PFSK-1 (cell line): ENCODE data around the gene CABLES1.

ENCODE experiments used
- FOXP2 ChIP-seq: optimal IDR thresholded peaks from 2 replicates; pipeline ENCODE3; 2011; ENCODE audit warnings: borderline replicate concordance, control low read depth, inconsistent platforms; ENCODE audit not compliant: insufficient read depth; ENCODE audit errors: extremely low read length, extremely low read depth
- POLR2AphosphoS5 ChIP-seq: IDR thresholded peaks from 2 replicates; pipeline ENCODE4 v1.6.1; 2012; ENCODE audit warnings: low read depth, mild to moderate bottlenecking, control low read depth, low read length, moderate library complexity
- REST ChIP-seq, 2 experiments: IDR thresholded peaks; 2 replicates each; pipeline versions ENCODE4 v1.6.1 to v1.8.0; 2011 to 2012; ENCODE audit warnings: low read depth in 2 of 2, low read length in 2 of 2, control low read depth in 1 of 2, inconsistent platforms in 1 of 2, mild to moderate bottlenecking in 1 of 2, moderate library complexity in 1 of 2; ENCODE audit not compliant: insufficient read depth in 1 of 2
- SIN3A ChIP-seq: IDR thresholded peaks from 2 replicates; pipeline ENCODE4 v1.6.1; 2012; ENCODE audit warnings: mild to moderate bottlenecking, low read length, moderate library complexity, borderline replicate concordance; ENCODE audit not compliant: insufficient read depth
- TAF1 ChIP-seq: IDR thresholded peaks from 2 replicates; pipeline ENCODE4 v1.6.1; 2012; ENCODE audit warnings: low read length, control low read depth, borderline replicate concordance; ENCODE audit not compliant: insufficient read depth

Gene CABLES1

GRCh38 chr18:23211146-23211545 is 75.9 kb downstream of the CABLES1 start:
- TF ChIP-seq FOXP2 (no peak), TAF1 (no peak), REST (IDR thresholded peaks at IDR 0.05; ENCODE audit: insufficient read depth in 1 of 2, low read depth in 2 of 2, low read length in 2 of 2) (no peak), POLR2AphosphoS5 (no peak), SIN3A (no peak)

- no peak for TF ChIP-seq POLR2AphosphoS5
- TF ChIP-seq REST (IDR thresholded peaks at IDR 0.05; ENCODE audit: insufficient read depth in 1 of 2, low read depth in 2 of 2, low read length in 2 of 2): no peak
- no peak for TF ChIP-seq TAF1
- TF ChIP-seq SIN3A: no peak
- no peak for TF ChIP-seq FOXP2
Observed at GRCh38 chr18:23212161-23212560, 76.9 kb downstream of the CABLES1 start.

- TF ChIP-seq FOXP2: no peak
Observed at GRCh38 chr18:23213200-23213599, 77.9 kb downstream of the CABLES1 start.

GRCh38 chr18:23217781-23218180 is 82.5 kb downstream of the CABLES1 start:
- no peak for TF ChIP-seq POLR2AphosphoS5
- TF ChIP-seq FOXP2: no peak
- no peak for TF ChIP-seq REST (IDR thresholded peaks at IDR 0.05; ENCODE audit: insufficient read depth in 1 of 2, low read depth in 2 of 2, low read length in 2 of 2)
- no peak for TF ChIP-seq SIN3A
- no peak for TF ChIP-seq TAF1

GRCh38 chr18:23220355-23220754 is 85.1 kb downstream of the CABLES1 start:
- no peak for TF ChIP-seq REST (IDR thresholded peaks at IDR 0.05; ENCODE audit: insufficient read depth in 1 of 2, low read depth in 2 of 2, low read length in 2 of 2)
- TF ChIP-seq TAF1: no peak
- TF ChIP-seq SIN3A: no peak
- TF ChIP-seq FOXP2: no peak
- no peak for TF ChIP-seq POLR2AphosphoS5

GRCh38 chr18:23223641-23224040 is 88.4 kb downstream of the CABLES1 start:
- TF ChIP-seq POLR2AphosphoS5 (no peak), REST (IDR thresholded peaks at IDR 0.05; ENCODE audit: insufficient read depth in 1 of 2, low read depth in 2 of 2, low read length in 2 of 2) (no peak), TAF1 (no peak), SIN3A (no peak)
